Caco-2 (cell line): ENCODE measurements around the gene TNP1. TPM values are rescaled to one million over a fixed set of nuclear protein-coding genes. Genes with fewer than 3 reads are reported as not detected.

Experiments used
- BruUV-seq: library from RNA; stranded (reverse); fragments of 400-500 nt; replicated peaks from 2 replicates; lab custom pipeline; 2021; lab: Mats Ljungman, UMichigan
- CTCF ChIA-PET: fragments of 300-600 bp; sonication (Branson Sonifier 250); formaldehyde crosslinking; loops from one replicate; lab custom pipeline; 2022; ENCODE audit warnings: antibody characterized with exemption; lab: Charles Lee
- POLR2A ChIA-PET: fragments of 300-600 bp; sonication (Branson Sonifier 250); formaldehyde crosslinking; loops from one replicate; lab custom pipeline; 2022; ENCODE audit warnings: antibody characterized with exemption; lab: Charles Lee
- DNase-seq, 2 experiments: peaks; one replicate each; pipeline versions ENCODE4 v3.0.0 to v3.0.0-alpha.2; 2020 to 2022
- H3K27me3 ChIP-seq: replicated peaks from 2 replicates; pipeline ENCODE4 v1.6.0; 2011; ENCODE audit warnings: low read length; ENCODE audit not compliant: control insufficient read depth, insufficient read depth
- H3K36me3 ChIP-seq: 2 replicates; pipeline ENCODE4 v1.5.1; 2011; ENCODE audit warnings: low read length; ENCODE audit not compliant: control insufficient read depth, insufficient read depth
- H3K4me1 ChIP-seq: fragments of 250-450 bp; sonication (Bioruptor Pico); 2 replicates; pipeline ENCODE4 v1.5.1; 2020; ENCODE audit warnings: mild to moderate bottlenecking
- H3K4me3 ChIP-seq: 2 replicates; pipeline ENCODE4 v1.5.1; 2011; ENCODE audit warnings: low read depth, mild to moderate bottlenecking, control low read depth, low read length
- H3K9me3 ChIP-seq: fragments of 250-450 bp; sonication (Bioruptor Pico); 2 replicates; pipeline ENCODE4 v1.5.1; 2020; ENCODE audit warnings: mild to moderate bottlenecking, moderate library complexity
- H3K27ac Mint-ChIP-seq: one replicate; pipeline ENCODE4 v1.8.0; 2022; ENCODE audit warnings: mixed read lengths; ENCODE audit not compliant: unreplicated experiment
- H3K27me3 Mint-ChIP-seq: one replicate; pipeline ENCODE4 v1.8.0; 2022; ENCODE audit warnings: mixed read lengths; ENCODE audit not compliant: insufficient read depth, unreplicated experiment
- H3K36me3 Mint-ChIP-seq: one replicate; pipeline ENCODE4 v1.8.0; 2022; ENCODE audit warnings: mild to moderate bottlenecking, mixed read lengths; ENCODE audit not compliant: insufficient read depth, unreplicated experiment
- H3K4me1 Mint-ChIP-seq: one replicate; pipeline ENCODE4 v1.8.0; 2022; ENCODE audit warnings: low read depth, mixed read lengths; ENCODE audit not compliant: unreplicated experiment
- H3K4me3 Mint-ChIP-seq: one replicate; pipeline ENCODE4 v1.8.0; 2022; ENCODE audit warnings: mild to moderate bottlenecking, moderate library complexity, mixed read lengths; ENCODE audit not compliant: unreplicated experiment
- H3K9me3 Mint-ChIP-seq: one replicate; pipeline ENCODE4 v1.8.0; 2022; ENCODE audit warnings: mixed read lengths; ENCODE audit not compliant: unreplicated experiment
- CTCF ChIP-seq, 2 experiments: fragments of 200-600 bp in 1 of 2; IDR thresholded peaks; 1 replicate in 1 of 2; 2 replicates in 1 of 2; pipeline versions ENCODE4 v1.5.1 to v1.8.0; 2011 to 2022; ENCODE audit warnings: antibody characterized with exemption in 1 of 2, control low read depth in 1 of 2, inconsistent platforms in 1 of 2, low read depth in 1 of 2, low read length in 1 of 2, mild to moderate bottlenecking in 1 of 2, moderate library complexity in 1 of 2; ENCODE audit not compliant: insufficient read depth in 1 of 2, severe bottlenecking in 1 of 2, unreplicated experiment in 1 of 2
- intact Hi-C: fragments of 100-400 bp; cut with micrococcal nuclease; formaldehyde crosslinking; loops from one replicate; pipeline ENCODE4 v1.10.0; 2022; ENCODE audit not compliant: unreplicated experiment
- total RNA-seq: library from RNA; stranded (reverse); gene quantifications from 2 replicates; pipeline ENCODE4 v1.2.3, GENCODE V29; 2022

The TNP1 gene
- total RNA-seq, 1 experiment from 2014 or later, result not detected

GRCh38 chr2:216837740-216838139, 22.1 kb downstream of the TNP1 start:
- Histone ChIP-seq H3K9me3 (no peaks in the 10 kb centered on the region), H3K4me3 (no peak overlapping the region), H3K36me3 (no peaks in the 10 kb centered on the region), H3K27me3 (no peaks in the 10 kb centered on the region), H3K4me1 (no peaks in the 10 kb centered on the region)
- Mint-ChIP-seq H3K36me3 (no peaks in the 10 kb centered on the region), H3K9me3 (no peaks in the 10 kb centered on the region), H3K4me1 (no peaks in the 10 kb centered on the region), H3K27ac (no peak overlapping the region), H3K4me3 (no peak overlapping the region), H3K27me3 (no peaks in the 10 kb centered on the region)
- intact Hi-C loops, result no loop called here
- no peak for TF ChIP-seq CTCF (IDR thresholded peaks at IDR 0.05; ENCODE audit: insufficient read depth in 1 of 2, low read depth in 1 of 2, low read length in 1 of 2, severe bottlenecking in 1 of 2, unreplicated experiment in 1 of 2)
- ChIA-PET CTCF (interaction anchor here (0.7 kb wide), 1 partner anchor 53 kb away, joined by 3 read pairs; no protein-coding TSS in a partner anchor), POLR2A (no interaction called here)
- no TSS peak for BruUV-seq
- no peak for DNase-seq

GRCh38 chr2:216833061-216833460, 26.8 kb downstream of the TNP1 start:
- Mint-ChIP-seq H3K36me3 (no peaks in the 10 kb centered on the region), H3K4me3 (no peak overlapping the region), H3K9me3 (no peaks in the 10 kb centered on the region), H3K27ac (no peak overlapping the region), H3K4me1 (no peaks in the 10 kb centered on the region), H3K27me3 (no peaks in the 10 kb centered on the region)
- Histone ChIP-seq H3K4me3 (no peak overlapping the region), H3K36me3 (no peaks in the 10 kb centered on the region), H3K9me3 (no peaks in the 10 kb centered on the region), H3K27me3 (no peaks in the 10 kb centered on the region), H3K4me1 (no peaks in the 10 kb centered on the region)
- intact Hi-C loops, result no loop called here
- no peak for TF ChIP-seq CTCF (IDR thresholded peaks at IDR 0.05; ENCODE audit: insufficient read depth in 1 of 2, low read depth in 1 of 2, low read length in 1 of 2, severe bottlenecking in 1 of 2, unreplicated experiment in 1 of 2)
- no TSS peak for BruUV-seq
- ChIA-PET POLR2A (no interaction called here), CTCF (no interaction called here)
- DNase-seq, result no peak

- no peaks in the 10 kb centered on the region for H3K4me1 Mint-ChIP-seq
- no peaks in the 10 kb centered on the region for H3K4me1 ChIP-seq
- H3K36me3 ChIP-seq, result no peaks in the 10 kb centered on the region
- H3K27me3 ChIP-seq, result no peaks in the 10 kb centered on the region
- H3K4me3 ChIP-seq, result no peak overlapping the region
- no TSS peak for BruUV-seq
- no peak for DNase-seq
- ChIA-PET POLR2A (no interaction called here), CTCF (no interaction called here)
- H3K9me3 Mint-ChIP-seq, result no peaks in the 10 kb centered on the region
- no peaks in the 10 kb centered on the region for H3K9me3 ChIP-seq
- intact Hi-C loops, result no loop called here
- no peak overlapping the region for H3K27ac Mint-ChIP-seq
- TF ChIP-seq CTCF (IDR thresholded peaks at IDR 0.05; ENCODE audit: insufficient read depth in 1 of 2, low read depth in 1 of 2, low read length in 1 of 2, severe bottlenecking in 1 of 2, unreplicated experiment in 1 of 2), result no peak
- no peaks in the 10 kb centered on the region for H3K36me3 Mint-ChIP-seq
- peaks cover 7% of the 10 kb centered on the region for H3K27me3 Mint-ChIP-seq
- H3K4me3 Mint-ChIP-seq, result no peak overlapping the region
Measured at GRCh38 chr2:216830346-216830745, 29.5 kb downstream of the TNP1 start.
